ENCODE measurements around the gene EEF1A1.

GRCh38 chr6:73491377-73491776 lies 29.5 kb downstream of the EEF1A1 start:
- TF ChIP-seq POLR2AphosphoS5 (IDR thresholded peaks at IDR 0.05): no peak
- TF ChIP-seq POLR2A (IDR thresholded peaks at IDR 0.05): no peak

Measured in transverse colon (tissue), 3 donors.